ENCODE data around the gene CNTN4. TPM values are rescaled to one million over a fixed set of nuclear protein-coding genes. Genes with fewer than 3 reads are reported as not detected.

The CNTN4 gene
- total RNA-seq, 6 experiments from 2014 or later, result not detected

- Mint-ChIP-seq H3K36me3 (ENCODE audit: low read depth) (no peaks in the 10 kb centered on the region), H3K27me3 (ENCODE audit: insufficient read depth) (no peaks in the 10 kb centered on the region), H3K4me1 (ENCODE audit: low read depth) (no peaks in the 10 kb centered on the region), H3K4me3 (no peak overlapping the region), H3K27ac (no peak overlapping the region), H3K9me3 (peaks cover 35% of the 10 kb centered on the region)
- TF ChIP-seq CTCF (IDR thresholded peaks at IDR 0.05), result no peak
- no peak for DNase-seq
These were observed 496.8 kb downstream of the CNTN4 start for GRCh38 chr3:2595486-2595885.

- H3K9me3 Mint-ChIP-seq, result peaks cover 30% of the 10 kb centered on the region
- no peak for TF ChIP-seq CTCF (IDR thresholded peaks at IDR 0.05)
- H3K27ac Mint-ChIP-seq, result no peak overlapping the region
- no peak for DNase-seq
- no peak overlapping the region for H3K4me3 Mint-ChIP-seq
- no peaks in the 10 kb centered on the region for H3K27me3 Mint-ChIP-seq (ENCODE audit: insufficient read depth)
- H3K36me3 Mint-ChIP-seq (ENCODE audit: low read depth), result no peaks in the 10 kb centered on the region
- no peaks in the 10 kb centered on the region for H3K4me1 Mint-ChIP-seq (ENCODE audit: low read depth)
These were observed 498.9 kb downstream of the CNTN4 start for GRCh38 chr3:2597615-2598014.

DNA sequence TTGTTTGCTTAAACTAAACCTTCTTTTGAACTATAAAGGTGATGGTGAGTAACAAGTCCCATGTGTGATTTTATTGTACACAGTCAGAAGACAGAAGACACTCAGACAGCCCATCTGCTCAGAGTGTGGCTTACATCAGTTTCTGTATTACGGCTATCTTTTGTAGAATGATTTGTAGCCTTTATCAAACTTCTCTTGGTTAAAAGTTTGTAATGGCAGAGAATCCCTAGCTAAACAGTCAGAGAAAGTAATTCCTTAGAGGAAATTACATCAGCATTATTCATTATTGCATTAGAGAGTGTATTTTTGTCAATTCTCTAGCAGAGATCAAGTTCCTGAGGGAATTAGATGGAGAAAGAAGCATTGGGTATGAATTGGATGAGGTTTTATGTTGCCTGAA is 500.8 kb downstream of the CNTN4 start:
- Mint-ChIP-seq H3K27ac (no peak overlapping the region), H3K4me1 (ENCODE audit: low read depth) (no peaks in the 10 kb centered on the region), H3K4me3 (no peak overlapping the region), H3K9me3 (peaks cover 23% of the 10 kb centered on the region), H3K36me3 (ENCODE audit: low read depth) (no peaks in the 10 kb centered on the region), H3K27me3 (ENCODE audit: insufficient read depth) (no peaks in the 10 kb centered on the region)
- no peak for TF ChIP-seq CTCF (IDR thresholded peaks at IDR 0.05)
- DNase-seq, result no peak

GRCh38 chr3:2603692-2604289 is 505.1 kb downstream of the CNTN4 start:
- no peak overlapping the region for H3K27ac Mint-ChIP-seq
- peaks cover 38% of the 10 kb centered on the region for H3K9me3 Mint-ChIP-seq
- DNase-seq, result no peak
- H3K4me3 Mint-ChIP-seq, result no peak overlapping the region
- no peaks in the 10 kb centered on the region for H3K27me3 Mint-ChIP-seq (ENCODE audit: insufficient read depth)
- no peak for TF ChIP-seq CTCF (IDR thresholded peaks at IDR 0.05)
- no peaks in the 10 kb centered on the region for H3K36me3 Mint-ChIP-seq (ENCODE audit: low read depth)
- no peaks in the 10 kb centered on the region for H3K4me1 Mint-ChIP-seq (ENCODE audit: low read depth)

GRCh38 chr3:2614578-2614977 is 515.9 kb downstream of the CNTN4 start:
- TF ChIP-seq CTCF (IDR thresholded peaks at IDR 0.05), result no peak
- peaks cover 40% of the 10 kb centered on the region for H3K9me3 Mint-ChIP-seq
- no peak overlapping the region for H3K4me3 Mint-ChIP-seq
- H3K27ac Mint-ChIP-seq, result no peak overlapping the region
- H3K36me3 Mint-ChIP-seq (ENCODE audit: low read depth), result peaks cover 9% of the 10 kb centered on the region; the same call in 1 of the 2 replicates
- no peaks in the 10 kb centered on the region for H3K27me3 Mint-ChIP-seq (ENCODE audit: insufficient read depth)
- DNase-seq, result no peak
- no peaks in the 10 kb centered on the region for H3K4me1 Mint-ChIP-seq (ENCODE audit: low read depth)

DNA sequence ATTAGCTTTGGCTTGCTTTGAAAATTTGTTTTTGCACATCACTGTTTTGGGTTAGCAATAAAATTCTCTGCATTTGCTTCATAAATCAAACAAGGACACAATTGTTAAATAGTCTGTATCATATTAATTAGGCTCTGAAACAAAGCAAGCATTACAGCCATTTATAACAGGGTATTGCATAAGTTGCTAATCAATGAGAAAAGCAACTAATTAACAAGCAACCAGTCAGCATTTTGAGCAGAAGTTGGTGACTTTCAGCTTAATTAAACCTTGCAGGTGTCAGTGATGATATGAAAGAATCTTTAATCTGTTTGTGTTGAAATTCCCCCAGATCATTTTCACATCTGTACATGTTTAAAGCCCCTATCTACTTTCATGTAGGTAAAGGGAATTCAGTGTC is 516.4 kb downstream of the CNTN4 start:
- DNase-seq, result no peak
- no peaks in the 10 kb centered on the region for H3K27me3 Mint-ChIP-seq (ENCODE audit: insufficient read depth)
- H3K27ac Mint-ChIP-seq, result no peak overlapping the region
- H3K4me3 Mint-ChIP-seq, result no peak overlapping the region
- H3K4me1 Mint-ChIP-seq (ENCODE audit: low read depth), result no peaks in the 10 kb centered on the region
- no peak for TF ChIP-seq CTCF (IDR thresholded peaks at IDR 0.05)
- peaks cover 40% of the 10 kb centered on the region for H3K9me3 Mint-ChIP-seq
- peaks cover 9% of the 10 kb centered on the region; the same call in 1 of the 2 replicates for H3K36me3 Mint-ChIP-seq (ENCODE audit: low read depth)
